RPMI7951 (cell line): Measurements from ENCODE around the gene ZMYND19. TPM values are rescaled to one million over a fixed set of nuclear protein-coding genes. Genes with fewer than 3 reads are reported as not detected.
"Not testable (repeated sequence)": the region's sequence is repeated elsewhere in the genome, so short reads cannot be mapped to it uniquely, and the experiment has no call there.

Experiments
- DNase-seq: peaks from one replicate; pipeline ENCODE4 v3.0.0-alpha.2; 2012; ENCODE audit warnings: low read depth
- total RNA-seq: library from RNA; depleted of rRNA; stranded (reverse); fragments of >200 nt; shearing (Covaris generic); gene quantifications from 2 replicates; pipeline ENCODE4 v1.2.3, GENCODE V29; 2014; rRNA removed

ZMYND19 gene
- total RNA-seq, 1 experiment from 2014 or later, result 16.3 TPM

- not testable (repeated sequence) for DNase-seq
Measured at GRCh38 chr9:137532891-137533468, 57.3 kb downstream of the ZMYND19 start.

Other genes starting within 250 kb of the ZMYND19 start
- gene EXD3, start 167.3 kb downstream of the ZMYND19 start, total RNA-seq, result 0.24 and 1.3 TPM in 2 replicates
- gene NOXA1, start 167.1 kb downstream of the ZMYND19 start, total RNA-seq, result not detected in 2 replicates
- not detected in 2 replicates for gene ENTPD8, start 149.2 kb downstream of the ZMYND19 start, total RNA-seq
- 11.9 and 12.7 TPM in 2 replicates for gene NSMF, start 131.2 kb downstream of the ZMYND19 start, total RNA-seq
- not detected in 2 replicates for gene PNPLA7, start 40.1 kb downstream of the ZMYND19 start, total RNA-seq
- 66.7 and 80.8 TPM in 2 replicates for gene MRPL41, start 38.6 kb downstream of the ZMYND19 start, total RNA-seq
- gene DPH7, start 11.6 kb downstream of the ZMYND19 start, total RNA-seq, result 14.5 and 20.0 TPM in 2 replicates
- 13.1 and 15.0 TPM in 2 replicates for gene ARRDC1, start 15.2 kb upstream of the ZMYND19 start, total RNA-seq
- gene EHMT1, start 28.5 kb upstream of the ZMYND19 start, total RNA-seq, result 11.5 and 18.8 TPM in 2 replicates